Right ventricle myocardium inferior (tissue), 1 donor: ENCODE results near the gene SULT2A1. TPM values are rescaled to one million over a fixed set of nuclear protein-coding genes. Genes with fewer than 3 reads are reported as not detected.

ENCODE experiments used
- total RNA-seq: library from RNA; stranded (reverse); fragmentation: NEBNext Ultra II Directional; extraction: Animal tissue kit (Norgen Biotek cat#: 25700); gene quantifications from one replicate; pipeline ENCODE4 v1.2.1, GENCODE V29; 2021
- donor health status: DM: no; HTN: yes; CAD: no; lungs with severe emphysema.

Gene SULT2A1
- total RNA-seq, 1 donor from 2014 or later, result not detected

Other genes with a start within 250 kb of the SULT2A1 start
- 60.5 TPM for gene EHD2, start 172.9 kb downstream of the SULT2A1 start, total RNA-seq
- 172 TPM for gene NOP53, start 140.8 kb downstream of the SULT2A1 start, total RNA-seq
- gene SELENOW, start 107.6 kb downstream of the SULT2A1 start, total RNA-seq, result 1,425 TPM
- not detected for gene TPRX1, start 81.8 kb downstream of the SULT2A1 start, total RNA-seq
- gene CRX, start 64.4 kb downstream of the SULT2A1 start, total RNA-seq, result not detected
- not detected for gene TPRX2, start 27.1 kb downstream of the SULT2A1 start, total RNA-seq
- not detected for gene BSPH1, start 105.9 kb upstream of the SULT2A1 start, total RNA-seq
- gene ELSPBP1, start 108.3 kb upstream of the SULT2A1 start, total RNA-seq, result not detected
- gene CABP5, start 157.8 kb upstream of the SULT2A1 start, total RNA-seq, result not detected
- gene PLA2G4C, start 224.5 kb upstream of the SULT2A1 start, total RNA-seq, result 40.8 TPM